ENCODE measurements around the gene P2RX6.
"Not testable (repeated sequence)": the region's sequence is repeated elsewhere in the genome, so short reads cannot be mapped to it uniquely, and the experiment has no call there.

Gene P2RX6

GRCh38 chr22:21071796-21072195, 56.8 kb downstream of the P2RX6 start:
- not testable (repeated sequence) for H3K36me3 Mint-ChIP-seq (ENCODE audit: low read depth); H3K4me3 Mint-ChIP-seq; H3K27me3 Mint-ChIP-seq (ENCODE audit: low read depth); H3K27ac Mint-ChIP-seq; H3K9me3 Mint-ChIP-seq; H3K4me1 Mint-ChIP-seq (ENCODE audit: low read depth)

DNA sequence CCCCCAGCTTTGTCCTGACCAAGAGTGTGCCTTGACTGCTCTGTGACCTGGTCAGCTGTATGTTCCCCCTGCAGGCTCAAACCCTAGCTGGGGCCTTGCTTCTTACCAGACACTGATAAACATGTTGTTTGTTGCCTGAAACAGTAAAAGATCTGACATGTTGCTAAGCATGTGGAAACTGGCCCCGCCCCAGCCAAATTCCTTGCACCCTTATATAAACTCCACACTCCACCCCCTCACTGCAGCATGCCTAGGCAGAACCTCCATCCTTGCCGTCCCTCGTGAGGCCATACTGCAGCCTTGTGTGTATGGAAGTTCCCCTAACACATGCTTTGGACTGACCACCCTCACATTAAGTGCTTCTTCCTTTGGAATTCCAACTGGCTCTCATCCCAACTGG, 58.1 kb downstream of the P2RX6 start:
- Mint-ChIP-seq H3K9me3 (no peaks in the 10 kb centered on the region), H3K27me3 (ENCODE audit: low read depth) (no peaks in the 10 kb centered on the region), H3K36me3 (ENCODE audit: low read depth) (no peaks in the 10 kb centered on the region), H3K4me1 (ENCODE audit: low read depth) (no peaks in the 10 kb centered on the region), H3K4me3 (no peak overlapping the region), H3K27ac (no peak overlapping the region)

GRCh38 chr22:21073482-21073881, 58.5 kb downstream of the P2RX6 start:
- Mint-ChIP-seq H3K4me1 (ENCODE audit: low read depth) (no peaks in the 10 kb centered on the region), H3K27me3 (ENCODE audit: low read depth) (no peaks in the 10 kb centered on the region), H3K27ac (no peak overlapping the region)

GRCh38 chr22:21074102-21074715, 59.2 kb downstream of the P2RX6 start:
- Mint-ChIP-seq H3K4me3 (no peak overlapping the region), H3K9me3 (no peaks in the 10 kb centered on the region), H3K27me3 (ENCODE audit: low read depth) (no peaks in the 10 kb centered on the region), H3K27ac (no peak overlapping the region), H3K36me3 (ENCODE audit: low read depth) (no peaks in the 10 kb centered on the region), H3K4me1 (ENCODE audit: low read depth) (no peaks in the 10 kb centered on the region)

More at GRCh38 chr22:21073482-21073881, 58.5 kb downstream of the P2RX6 start:
- no peak overlapping the region for H3K4me3 Mint-ChIP-seq
- no peaks in the 10 kb centered on the region for H3K9me3 Mint-ChIP-seq
- no peaks in the 10 kb centered on the region for H3K36me3 Mint-ChIP-seq (ENCODE audit: low read depth)

- no peaks in the 10 kb centered on the region for H3K4me1 Mint-ChIP-seq (ENCODE audit: low read depth)
- no peaks in the 10 kb centered on the region for H3K27me3 Mint-ChIP-seq (ENCODE audit: low read depth)
- no peak overlapping the region for H3K4me3 Mint-ChIP-seq
- H3K9me3 Mint-ChIP-seq: no peaks in the 10 kb centered on the region
- H3K27ac Mint-ChIP-seq: no peak overlapping the region
- no peaks in the 10 kb centered on the region for H3K36me3 Mint-ChIP-seq (ENCODE audit: low read depth)
Measured at GRCh38 chr22:21075516-21076138, 60.7 kb downstream of the P2RX6 start.

- Mint-ChIP-seq H3K27ac (no peak overlapping the region), H3K27me3 (ENCODE audit: low read depth) (no peaks in the 10 kb centered on the region), H3K9me3 (no peaks in the 10 kb centered on the region), H3K4me1 (ENCODE audit: low read depth) (no peaks in the 10 kb centered on the region), H3K4me3 (no peak overlapping the region), H3K36me3 (ENCODE audit: low read depth) (no peaks in the 10 kb centered on the region)
Measured at GRCh38 chr22:21076912-21077625, 62.1 kb downstream of the P2RX6 start.

Data from T-helper 1 cell treated with Interleukin-12 subunit alpha and Interleukin-12 subunit beta and Interleukin-4 antibody, amounts not matched to agents 30 μg/mL and 1 μg/mL, for 36 hours (primary cell).